Lower lobe of right lung (tissue), 2 donors: Measurements from ENCODE around the gene LIN7B. TPM values are rescaled to one million over a fixed set of nuclear protein-coding genes. Genes with fewer than 3 reads are reported as not detected.
"Not testable (repeated sequence)": the region's sequence is repeated elsewhere in the genome, so short reads cannot be mapped to it uniquely, and the experiment has no call there.

Source experiments
- ATAC-seq, 2 donors: fragments of 200-7000 bp; cut with Tn5 transposase; one replicate each; pipeline ENCODE4 v1.9.1; 2020 to 2022; ENCODE audit warnings: mild to moderate bottlenecking in 2 of 2, moderate library complexity in 2 of 2
- DNase-seq: peaks from one replicate; pipeline ENCODE4 v3.0.0-alpha.2; 2020
- H3K27ac ChIP-seq: fragments of 200-600 bp; one replicate; pipeline ENCODE4 v1.8.0; 2022
- H3K27me3 ChIP-seq: fragments of 200-600 bp; one replicate; pipeline ENCODE4 v1.8.0; 2022; ENCODE audit warnings: low read depth
- H3K36me3 ChIP-seq: fragments of 200-600 bp; one replicate; pipeline ENCODE4 v1.8.0; 2022; ENCODE audit warnings: mild to moderate bottlenecking
- H3K4me1 ChIP-seq: fragments of 200-600 bp; one replicate; pipeline ENCODE4 v1.8.0; 2022
- H3K4me3 ChIP-seq: fragments of 200-600 bp; one replicate; pipeline ENCODE4 v1.8.0; 2022; ENCODE audit warnings: mild to moderate bottlenecking
- H3K9me3 ChIP-seq: fragments of 200-600 bp; one replicate; pipeline ENCODE4 v1.8.0; 2022
- intact Hi-C: fragments of 100-400 bp; cut with DNase I; formaldehyde crosslinking; loops from one replicate; pipeline ENCODE4 v1.11.0; 2022
- total RNA-seq: library from RNA; stranded (reverse); fragmentation: NEBNext Ultra II Directional; extraction: Animal tissue kit (Norgen Biotek cat#: 25700); gene quantifications from one replicate; pipeline ENCODE4 v1.2.1, GENCODE V29; 2021
- TF ChIP-seq, protein P1 (sequence below): fragments of 200-600 bp; IDR thresholded peaks from one replicate; pipeline ENCODE4 v1.8.0; 2022; ENCODE audit warnings: antibody characterized with exemption, mild to moderate bottlenecking
- donor health status: DM: no; HTN: yes; CAD: no; lungs with severe emphysema.

LIN7B gene
- total RNA-seq, 1 donor from 2014 or later: 10.6 TPM

GRCh38 chr19:49126575-49126974 is 12.4 kb downstream of the LIN7B start:
- no peak for DNase-seq
- H3K27ac ChIP-seq: no peak overlapping the region
- intact Hi-C loops: no loop called here
- H3K36me3 ChIP-seq: no peaks in the 10 kb centered on the region
- peaks cover 14% of the 10 kb centered on the region for H3K4me1 ChIP-seq
- H3K4me3 ChIP-seq: no peak overlapping the region
- H3K9me3 ChIP-seq: no peaks in the 10 kb centered on the region
- no peak for ATAC-seq
- H3K27me3 ChIP-seq: no peaks in the 10 kb centered on the region
- TF ChIP-seq, protein P1, sequence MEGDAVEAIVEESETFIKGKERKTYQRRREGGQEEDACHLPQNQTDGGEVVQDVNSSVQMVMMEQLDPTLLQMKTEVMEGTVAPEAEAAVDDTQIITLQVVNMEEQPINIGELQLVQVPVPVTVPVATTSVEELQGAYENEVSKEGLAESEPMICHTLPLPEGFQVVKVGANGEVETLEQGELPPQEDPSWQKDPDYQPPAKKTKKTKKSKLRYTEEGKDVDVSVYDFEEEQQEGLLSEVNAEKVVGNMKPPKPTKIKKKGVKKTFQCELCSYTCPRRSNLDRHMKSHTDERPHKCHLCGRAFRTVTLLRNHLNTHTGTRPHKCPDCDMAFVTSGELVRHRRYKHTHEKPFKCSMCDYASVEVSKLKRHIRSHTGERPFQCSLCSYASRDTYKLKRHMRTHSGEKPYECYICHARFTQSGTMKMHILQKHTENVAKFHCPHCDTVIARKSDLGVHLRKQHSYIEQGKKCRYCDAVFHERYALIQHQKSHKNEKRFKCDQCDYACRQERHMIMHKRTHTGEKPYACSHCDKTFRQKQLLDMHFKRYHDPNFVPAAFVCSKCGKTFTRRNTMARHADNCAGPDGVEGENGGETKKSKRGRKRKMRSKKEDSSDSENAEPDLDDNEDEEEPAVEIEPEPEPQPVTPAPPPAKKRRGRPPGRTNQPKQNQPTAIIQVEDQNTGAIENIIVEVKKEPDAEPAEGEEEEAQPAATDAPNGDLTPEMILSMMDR: no peak

- H3K36me3 ChIP-seq, H3K9me3 ChIP-seq, ATAC-seq, H3K27me3 ChIP-seq, H3K27ac ChIP-seq, DNase-seq, intact Hi-C loops: not testable (repeated sequence)
- H3K4me1 ChIP-seq: peaks cover 14% of the 10 kb centered on the region
- H3K4me3 ChIP-seq: peak overlapping the region; percentile 46
Observed at GRCh38 chr19:49127225-49127624, 13.1 kb downstream of the LIN7B start.

DNA sequence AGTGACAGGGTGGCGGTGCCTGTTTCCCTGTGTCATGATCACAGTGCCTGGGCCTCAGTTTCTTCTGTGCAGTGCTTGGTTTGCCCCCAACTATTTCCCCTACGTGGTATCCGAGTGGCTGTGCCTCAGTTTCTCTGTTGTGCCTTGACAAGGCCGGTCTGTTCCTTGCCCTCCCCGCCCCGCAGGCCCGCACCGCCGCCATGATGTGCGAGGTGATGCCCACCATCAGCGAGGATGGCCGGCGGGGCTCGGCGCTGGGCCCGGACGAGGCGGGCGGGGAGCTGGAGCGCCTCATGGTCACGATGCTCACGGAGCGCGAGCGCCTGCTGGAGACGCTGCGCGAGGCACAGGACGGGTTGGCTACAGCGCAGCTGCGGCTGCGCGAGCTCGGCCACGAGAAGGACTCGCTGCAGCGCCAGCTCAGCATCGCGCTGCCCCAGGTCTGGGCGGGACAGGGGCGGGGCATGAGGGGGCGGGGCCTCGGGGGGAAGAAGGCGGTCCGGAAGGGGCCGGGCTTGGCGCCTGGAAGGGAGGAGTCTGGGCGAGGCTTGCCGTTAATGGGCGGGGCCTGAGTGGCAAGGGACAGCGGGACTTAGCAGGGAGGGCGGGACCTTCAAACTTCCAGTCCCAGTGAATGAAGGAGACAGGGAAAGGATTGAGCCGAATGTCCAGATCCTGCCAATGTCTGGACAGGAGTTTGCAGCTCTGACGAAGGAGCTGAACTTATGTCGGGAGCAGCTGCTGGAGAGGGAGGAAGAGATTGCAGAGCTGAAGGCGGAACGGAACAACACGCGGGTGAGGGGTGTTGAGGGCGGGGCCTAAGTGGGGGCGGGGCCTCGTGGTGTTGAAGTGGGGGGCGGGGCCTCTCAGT is 13.7 kb downstream of the LIN7B start:
- Histone ChIP-seq H3K4me1 (peaks cover 14% of the 10 kb centered on the region), H3K27ac (peak overlapping the region; percentile 38), H3K9me3 (no peaks in the 10 kb centered on the region), H3K36me3 (no peaks in the 10 kb centered on the region), H3K4me3 (peak overlapping the region; percentile 46), H3K27me3 (no peaks in the 10 kb centered on the region)
- DNase-seq: peak; percentile 96
- ATAC-seq: peak; percentile 98 to 99
- TF ChIP-seq, protein P1: peak; percentile 8
- intact Hi-C loops: no loop called here

- DNase-seq: no peak
- no peak for ATAC-seq
- peaks cover 17% of the 10 kb centered on the region for H3K4me1 ChIP-seq
- peak overlapping the region; percentile 46 for H3K4me3 ChIP-seq
- TF ChIP-seq, protein P1: no peak
- no peaks in the 10 kb centered on the region for H3K27me3 ChIP-seq
- no peak overlapping the region for H3K27ac ChIP-seq
- no peaks in the 10 kb centered on the region for H3K9me3 ChIP-seq
- no peaks in the 10 kb centered on the region for H3K36me3 ChIP-seq
- intact Hi-C loops: no loop called here
Observed at GRCh38 chr19:49128545-49129237, 14.5 kb downstream of the LIN7B start.

DNA sequence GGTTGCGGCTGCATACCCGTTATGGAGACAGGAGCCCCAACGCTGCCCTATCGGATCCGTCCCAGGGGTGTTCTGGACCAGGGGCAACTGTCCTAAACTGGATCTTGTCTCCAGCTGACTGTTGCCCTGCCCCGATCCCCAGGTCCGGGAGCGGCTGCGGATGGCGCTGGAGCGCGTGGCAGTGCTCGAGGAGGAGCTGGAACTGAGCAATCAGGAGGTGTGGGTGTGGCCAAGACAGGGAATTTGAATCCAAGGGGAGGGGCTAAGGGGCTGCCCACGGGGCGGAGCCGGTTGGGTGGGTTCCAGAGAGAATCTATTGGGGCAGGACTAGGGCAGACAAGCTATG is 15.0 kb downstream of the LIN7B start:
- ATAC-seq (no peak), DNase-seq (no peak)
- Histone ChIP-seq H3K9me3 (no peaks in the 10 kb centered on the region), H3K27me3 (no peaks in the 10 kb centered on the region), H3K4me3 (no peak overlapping the region), H3K36me3 (no peaks in the 10 kb centered on the region), H3K4me1 (peaks cover 22% of the 10 kb centered on the region), H3K27ac (no peak overlapping the region)
- intact Hi-C loops: no loop called here
- TF ChIP-seq, protein P1: no peak

DNA sequence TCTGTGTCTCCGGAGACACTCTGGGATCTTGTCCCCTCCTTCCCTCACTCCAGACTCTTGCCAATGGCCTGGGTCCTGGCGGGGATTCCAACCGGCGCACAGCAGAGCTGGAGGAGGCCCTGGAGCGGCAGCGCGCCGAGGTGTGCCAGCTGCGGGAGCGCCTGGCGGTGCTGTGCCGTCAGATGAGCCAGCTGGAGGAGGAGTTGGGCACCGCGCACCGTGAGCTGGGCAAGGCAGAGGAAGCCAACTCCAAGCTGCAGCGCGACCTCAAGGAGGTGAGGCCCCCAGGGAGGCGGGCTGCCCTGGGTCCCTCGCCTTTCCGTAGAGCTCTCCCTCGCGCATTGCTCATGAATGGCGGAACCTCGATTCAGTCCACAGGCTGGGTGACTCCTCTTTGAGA is 16.2 kb downstream of the LIN7B start:
- no peak overlapping the region for H3K4me3 ChIP-seq
- H3K27me3 ChIP-seq: no peaks in the 10 kb centered on the region
- H3K27ac ChIP-seq: no peak overlapping the region
- DNase-seq (no peak), ATAC-seq (no peak)
- intact Hi-C loops: no loop called here
- no peaks in the 10 kb centered on the region for H3K36me3 ChIP-seq
- TF ChIP-seq, protein P1: no peak
- H3K9me3 ChIP-seq: no peaks in the 10 kb centered on the region
- H3K4me1 ChIP-seq: peaks cover 27% of the 10 kb centered on the region
